D721Med (cell line): Measurements from ENCODE around the gene CPEB3.
"Not testable (repeated sequence)": the region's sequence is repeated elsewhere in the genome, so short reads cannot be mapped to it uniquely, and the experiment has no call there.

Experiments used
- DNase-seq: peaks from one replicate; pipeline ENCODE4 v3.0.0; 2011; ENCODE audit warnings: low spot score; ENCODE audit not compliant: insufficient read length
- FAIRE-seq: peaks from 2 replicates; lab custom pipeline; 2011; peaks lifted over from hg19 to GRCh38; lab: Jason Lieb, UNC
- CTCF ChIP-seq: IDR thresholded peaks from 2 replicates; pipeline ENCODE4 v1.5.1; 2012; ENCODE audit warnings: mild to moderate bottlenecking, control low read depth; ENCODE audit not compliant: insufficient read depth; ENCODE audit errors: missing control alignments

Gene CPEB3

GRCh38 chr10:92125144-92125543 is 165.7 kb downstream of the CPEB3 start:
- no peak for TF ChIP-seq CTCF
- DNase-seq (no peak), FAIRE-seq (no peak)

GRCh38 chr10:92124616-92125143 is 166.2 kb downstream of the CPEB3 start:
- DNase-seq (no peak), FAIRE-seq (no peak)
- TF ChIP-seq CTCF: no peak

- FAIRE-seq: no peak
- no peak for DNase-seq
- no peak for TF ChIP-seq CTCF
Observed at GRCh38 chr10:92124020-92124419, 166.9 kb downstream of the CPEB3 start.

- no peak for FAIRE-seq
- no peak for DNase-seq
Observed at GRCh38 chr10:92122941-92123450, 167.9 kb downstream of the CPEB3 start.

GRCh38 chr10:92121686-92122492 is 169.0 kb downstream of the CPEB3 start:
- no peak for TF ChIP-seq CTCF

More at GRCh38 chr10:92122941-92123450, 167.9 kb downstream of the CPEB3 start:
- TF ChIP-seq CTCF: no peak

GRCh38 chr10:92119340-92119739 is 171.5 kb downstream of the CPEB3 start:
- TF ChIP-seq CTCF: no peak
- DNase-seq: no peak
- no peak for FAIRE-seq

More at GRCh38 chr10:92121686-92122492, 169.0 kb downstream of the CPEB3 start:
- FAIRE-seq (no peak), DNase-seq (no peak)

- DNase-seq, FAIRE-seq: not testable (repeated sequence)
Observed at GRCh38 chr10:92114917-92115316, 176.0 kb downstream of the CPEB3 start.
